Liver (tissue), 9 donors: ENCODE measurements around the gene STK36. TPM values are rescaled to one million over a fixed set of nuclear protein-coding genes. Genes with fewer than 3 reads are reported as not detected.

Experiments used
- DNase-seq: peaks from one replicate; pipeline ENCODE4 v3.0.0-alpha.2; 2017; ENCODE audit warnings: low spot score
- H3K27ac ChIP-seq, 2 donors: one replicate each; pipeline ENCODE4 v1.7.0; 2013; ENCODE audit warnings: inconsistent platforms in 2 of 2, low read length in 2 of 2, control low read depth in 1 of 2, low read depth in 1 of 2, mild to moderate bottlenecking in 1 of 2
- H3K27me3 ChIP-seq, 4 donors: one replicate each; pipeline versions ENCODE4 v1.6.1 to v1.7.0; 2013; ENCODE audit warnings: low read length in 3 of 4, inconsistent platforms in 1 of 4, mild to moderate bottlenecking in 1 of 4, moderate library complexity in 1 of 4; ENCODE audit not compliant: control insufficient read depth in 4 of 4, insufficient read depth in 4 of 4
- H3K36me3 ChIP-seq, 4 donors: one replicate each; pipeline versions ENCODE4 v1.6.1 to v1.7.0; 2013; ENCODE audit warnings: low read length in 3 of 4, mild to moderate bottlenecking in 3 of 4, low read depth in 1 of 4, moderate library complexity in 1 of 4; ENCODE audit not compliant: control insufficient read depth in 4 of 4, insufficient read depth in 3 of 4
- H3K4me1 ChIP-seq, 4 donors: one replicate each; pipeline versions ENCODE4 v1.6.1 to v1.7.0; 2013; ENCODE audit warnings: low read length in 3 of 4, mild to moderate bottlenecking in 3 of 4, moderate library complexity in 1 of 4; ENCODE audit not compliant: control insufficient read depth in 4 of 4, insufficient read depth in 4 of 4
- H3K4me3 ChIP-seq, 3 donors: one replicate each; pipeline versions ENCODE4 v1.6.1 to v1.7.0; 2013; ENCODE audit warnings: low read length in 3 of 3, control low read depth in 1 of 3, low read depth in 1 of 3, mild to moderate bottlenecking in 1 of 3
- H3K9ac ChIP-seq, 2 donors: one replicate each; pipeline ENCODE4 v1.7.0; 2013; ENCODE audit warnings: low read length in 2 of 2, mild to moderate bottlenecking in 2 of 2, moderate library complexity in 2 of 2, control low read depth in 1 of 2, low read depth in 1 of 2
- H3K9me3 ChIP-seq, 4 donors: one replicate each; pipeline versions ENCODE4 v1.6.1 to v1.7.0; 2013; ENCODE audit warnings: low read length in 3 of 4; ENCODE audit not compliant: control insufficient read depth in 4 of 4
- EGR1 ChIP-seq, 2 donors: IDR thresholded peaks; 2 replicates each; pipeline ENCODE4 v1.6.1; 2016 to 2018; ENCODE audit warnings: antibody characterized with exemption in 2 of 2, low read depth in 2 of 2
- FOXA1 ChIP-seq: IDR thresholded peaks from 2 replicates; pipeline ENCODE4 v1.6.1; 2016; ENCODE audit warnings: antibody characterized with exemption
- FOXA2 ChIP-seq: IDR thresholded peaks from 2 replicates; pipeline ENCODE4 v1.6.1; 2016; ENCODE audit warnings: antibody characterized with exemption
- HNF4A ChIP-seq, 2 donors: conservative IDR thresholded peaks; 2 replicates each; pipeline ENCODE4 v1.6.1; 2016; ENCODE audit warnings: antibody characterized with exemption in 2 of 2, mild to moderate bottlenecking in 2 of 2
- HNF4G ChIP-seq: IDR thresholded peaks from 2 replicates; pipeline ENCODE4 v1.6.1; 2016; ENCODE audit warnings: antibody characterized with exemption
- NR2F2 ChIP-seq: IDR thresholded peaks from 2 replicates; pipeline ENCODE4 v1.6.1; 2016; ENCODE audit warnings: antibody characterized with exemption
- RAD21 ChIP-seq, 2 donors: IDR thresholded peaks; 2 replicates each; pipeline ENCODE4 v1.6.1; 2016; ENCODE audit warnings: antibody characterized with exemption in 2 of 2, mild to moderate bottlenecking in 2 of 2
- RXRA ChIP-seq, 2 donors: IDR thresholded peaks; 2 replicates each; pipeline ENCODE4 v1.6.1; 2017 to 2018; ENCODE audit warnings: antibody characterized with exemption in 2 of 2, mild to moderate bottlenecking in 1 of 2
- SP1 ChIP-seq: IDR thresholded peaks from 2 replicates; pipeline ENCODE4 v1.6.1; 2018; ENCODE audit warnings: antibody characterized with exemption, mild to moderate bottlenecking
- TAF1 ChIP-seq: conservative IDR thresholded peaks from 2 replicates; pipeline ENCODE4 v1.6.1; 2016; ENCODE audit warnings: antibody characterized with exemption, mild to moderate bottlenecking
- WGBS: extraction: QIAGEN DNeasy Blood & Tissue Kit; methylation state at CpG from one replicate; pipeline ENCODE4 v1.1.7; 2013; 5-methylcytosine and 5-hydroxymethylcytosine counted together
- polyA plus RNA-seq, 2 donors: library from polyadenylated mRNA; stranded (reverse) in 1 of 2; unstranded in 1 of 2; fragments of 200-250 nt in 1 of 2; fragments of >200 nt in 1 of 2; fragmentation: Nextera tagmentation in 1 of 2; extraction: Ambion mirVana in 1 of 2; gene quantifications; one replicate each; pipeline versions ENCODE4 v1.2.1 to v1.2.3, GENCODE V29; 2013 to 2015
- total RNA-seq, 2 donors: library from RNA; depleted of rRNA; stranded (reverse); fragments of >200 nt; gene quantifications; one replicate each; pipeline ENCODE4 v1.2.3, GENCODE V29; 2014
- TF ChIP-seq, protein P1 (sequence below): IDR thresholded peaks from 2 replicates; pipeline ENCODE4 v1.6.1; 2016; ENCODE audit warnings: antibody characterized with exemption, mild to moderate bottlenecking
- TF ChIP-seq, protein P2 (sequence below): fragments of 150-350 bp; IDR thresholded peaks from 2 replicates; pipeline ENCODE4 v1.5.1; 2017; ENCODE audit warnings: improper control_type of control experiment, low read depth, low read length; ENCODE audit not compliant: missing input control
- donor health status: healthy.
- donor health status: healthy.
- donor health status: healthy.
- donor health status: healthy.
- donor health status: healthy.

The STK36 gene
- total and polyA plus RNA-seq, 4 donors: 5.1 to 17.2 (median 7.0) TPM

DNA sequence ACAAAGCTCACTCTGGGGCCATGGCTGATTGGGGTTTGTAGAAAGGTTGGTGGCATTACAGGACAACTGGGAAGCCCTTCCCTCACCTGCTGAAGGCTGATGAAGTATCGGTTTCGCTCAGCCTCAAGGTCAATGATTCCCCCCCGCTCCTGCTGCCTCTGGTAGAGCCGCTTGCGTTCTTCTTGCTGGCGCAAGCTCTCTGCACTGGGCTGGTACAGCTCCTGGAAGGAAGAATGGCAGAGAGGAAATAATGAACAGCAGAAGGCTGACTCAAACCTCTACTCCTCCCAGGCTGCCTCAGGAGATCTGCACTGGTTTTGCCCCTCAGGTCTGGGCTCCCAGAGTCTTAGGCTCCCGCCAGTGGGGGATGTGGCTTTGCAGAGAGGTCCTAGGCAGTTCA is 7.2 kb upstream of the STK36 start:
- no peak for DNase-seq
- no peak overlapping the region for H3K27ac ChIP-seq
- H3K9me3 ChIP-seq: no peaks in the 10 kb centered on the region
- H3K9ac ChIP-seq: no peak overlapping the region
- H3K4me3 ChIP-seq: no peak overlapping the region
- TF ChIP-seq HNF4A (conservative IDR thresholded peaks at IDR 0.05) (no peak), TAF1 (no peak), NR2F2 (no peak), RXRA (IDR thresholded peaks at IDR 0.05) (no peak), RAD21 (IDR thresholded peaks at IDR 0.05) (no peak), SP1 (no peak), EGR1 (IDR thresholded peaks at IDR 0.05; ENCODE audit: low read depth in 2 of 2) (no peak)
- TF ChIP-seq, protein P1, sequence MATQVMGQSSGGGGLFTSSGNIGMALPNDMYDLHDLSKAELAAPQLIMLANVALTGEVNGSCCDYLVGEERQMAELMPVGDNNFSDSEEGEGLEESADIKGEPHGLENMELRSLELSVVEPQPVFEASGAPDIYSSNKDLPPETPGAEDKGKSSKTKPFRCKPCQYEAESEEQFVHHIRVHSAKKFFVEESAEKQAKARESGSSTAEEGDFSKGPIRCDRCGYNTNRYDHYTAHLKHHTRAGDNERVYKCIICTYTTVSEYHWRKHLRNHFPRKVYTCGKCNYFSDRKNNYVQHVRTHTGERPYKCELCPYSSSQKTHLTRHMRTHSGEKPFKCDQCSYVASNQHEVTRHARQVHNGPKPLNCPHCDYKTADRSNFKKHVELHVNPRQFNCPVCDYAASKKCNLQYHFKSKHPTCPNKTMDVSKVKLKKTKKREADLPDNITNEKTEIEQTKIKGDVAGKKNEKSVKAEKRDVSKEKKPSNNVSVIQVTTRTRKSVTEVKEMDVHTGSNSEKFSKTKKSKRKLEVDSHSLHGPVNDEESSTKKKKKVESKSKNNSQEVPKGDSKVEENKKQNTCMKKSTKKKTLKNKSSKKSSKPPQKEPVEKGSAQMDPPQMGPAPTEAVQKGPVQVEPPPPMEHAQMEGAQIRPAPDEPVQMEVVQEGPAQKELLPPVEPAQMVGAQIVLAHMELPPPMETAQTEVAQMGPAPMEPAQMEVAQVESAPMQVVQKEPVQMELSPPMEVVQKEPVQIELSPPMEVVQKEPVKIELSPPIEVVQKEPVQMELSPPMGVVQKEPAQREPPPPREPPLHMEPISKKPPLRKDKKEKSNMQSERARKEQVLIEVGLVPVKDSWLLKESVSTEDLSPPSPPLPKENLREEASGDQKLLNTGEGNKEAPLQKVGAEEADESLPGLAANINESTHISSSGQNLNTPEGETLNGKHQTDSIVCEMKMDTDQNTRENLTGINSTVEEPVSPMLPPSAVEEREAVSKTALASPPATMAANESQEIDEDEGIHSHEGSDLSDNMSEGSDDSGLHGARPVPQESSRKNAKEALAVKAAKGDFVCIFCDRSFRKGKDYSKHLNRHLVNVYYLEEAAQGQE: no peak
- peaks cover 26 to 60% (median 46%) of the 10 kb centered on the region in 4 donors for H3K36me3 ChIP-seq
- WGBS: 98% methylated on average over 7 of the region's 7 CpGs
- peaks cover 5 to 9% (median 7%) of the 10 kb centered on the region in 4 donors for H3K4me1 ChIP-seq
- H3K27me3 ChIP-seq: no peaks in the 10 kb centered on the region

DNA sequence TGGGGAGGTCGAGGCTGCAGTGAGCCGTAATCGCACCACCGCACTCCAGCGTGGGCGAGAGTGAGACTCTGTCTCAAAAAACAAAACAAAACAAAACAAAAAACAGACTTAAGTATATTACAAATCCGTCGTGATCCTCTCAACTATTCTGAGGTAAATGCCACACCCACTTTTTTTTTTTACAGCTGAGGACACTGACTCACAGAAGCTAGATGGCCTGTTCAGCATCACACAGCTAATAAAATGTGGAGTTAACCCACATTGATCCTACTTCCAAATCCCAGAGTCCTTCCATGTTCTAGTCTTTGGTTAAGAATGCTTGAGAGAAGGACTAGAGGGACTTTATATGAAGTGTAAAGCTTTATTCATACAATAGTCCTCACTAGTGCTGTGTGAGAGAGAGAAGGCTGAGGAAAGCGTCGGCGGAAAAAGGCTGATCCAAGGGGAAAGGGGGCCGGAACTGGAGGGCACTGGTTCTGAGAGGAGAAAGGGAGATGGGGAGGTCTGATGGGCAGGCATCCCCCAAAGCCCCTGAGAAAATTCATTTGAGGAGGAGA is 711 bp upstream of the STK36 start:
- H3K27me3 ChIP-seq: no peaks in the 10 kb centered on the region
- H3K36me3 ChIP-seq: peaks cover 7 to 21% (median 14%) of the 10 kb centered on the region in 4 donors
- H3K4me3 ChIP-seq: peak overlapping the region; percentile 79 to 95 (median 92)
- WGBS: 44% methylated on average over 12 of the region's 12 CpGs
- peaks cover 5 to 19% (median 16%) of the 10 kb centered on the region in 4 donors for H3K4me1 ChIP-seq
- no peaks in the 10 kb centered on the region for H3K9me3 ChIP-seq
- no peak for TF ChIP-seq RXRA (IDR thresholded peaks at IDR 0.05)
- TF ChIP-seq SP1: no peak
- TF ChIP-seq, protein P2, sequence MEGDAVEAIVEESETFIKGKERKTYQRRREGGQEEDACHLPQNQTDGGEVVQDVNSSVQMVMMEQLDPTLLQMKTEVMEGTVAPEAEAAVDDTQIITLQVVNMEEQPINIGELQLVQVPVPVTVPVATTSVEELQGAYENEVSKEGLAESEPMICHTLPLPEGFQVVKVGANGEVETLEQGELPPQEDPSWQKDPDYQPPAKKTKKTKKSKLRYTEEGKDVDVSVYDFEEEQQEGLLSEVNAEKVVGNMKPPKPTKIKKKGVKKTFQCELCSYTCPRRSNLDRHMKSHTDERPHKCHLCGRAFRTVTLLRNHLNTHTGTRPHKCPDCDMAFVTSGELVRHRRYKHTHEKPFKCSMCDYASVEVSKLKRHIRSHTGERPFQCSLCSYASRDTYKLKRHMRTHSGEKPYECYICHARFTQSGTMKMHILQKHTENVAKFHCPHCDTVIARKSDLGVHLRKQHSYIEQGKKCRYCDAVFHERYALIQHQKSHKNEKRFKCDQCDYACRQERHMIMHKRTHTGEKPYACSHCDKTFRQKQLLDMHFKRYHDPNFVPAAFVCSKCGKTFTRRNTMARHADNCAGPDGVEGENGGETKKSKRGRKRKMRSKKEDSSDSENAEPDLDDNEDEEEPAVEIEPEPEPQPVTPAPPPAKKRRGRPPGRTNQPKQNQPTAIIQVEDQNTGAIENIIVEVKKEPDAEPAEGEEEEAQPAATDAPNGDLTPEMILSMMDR: no peak
- TF ChIP-seq HNF4A (conservative IDR thresholded peaks at IDR 0.05): no peak
- TF ChIP-seq FOXA1: no peak
- no peak for TF ChIP-seq TAF1
- no peak for TF ChIP-seq HNF4G
- TF ChIP-seq FOXA2: no peak
- no peak for TF ChIP-seq EGR1 (IDR thresholded peaks at IDR 0.05; ENCODE audit: low read depth in 2 of 2)
- no peak for DNase-seq
- peak overlapping the region in 1 of 2 donors; percentile 46 for H3K27ac ChIP-seq
- peak overlapping the region in 1 of 2 donors; percentile 43 for H3K9ac ChIP-seq

DNA sequence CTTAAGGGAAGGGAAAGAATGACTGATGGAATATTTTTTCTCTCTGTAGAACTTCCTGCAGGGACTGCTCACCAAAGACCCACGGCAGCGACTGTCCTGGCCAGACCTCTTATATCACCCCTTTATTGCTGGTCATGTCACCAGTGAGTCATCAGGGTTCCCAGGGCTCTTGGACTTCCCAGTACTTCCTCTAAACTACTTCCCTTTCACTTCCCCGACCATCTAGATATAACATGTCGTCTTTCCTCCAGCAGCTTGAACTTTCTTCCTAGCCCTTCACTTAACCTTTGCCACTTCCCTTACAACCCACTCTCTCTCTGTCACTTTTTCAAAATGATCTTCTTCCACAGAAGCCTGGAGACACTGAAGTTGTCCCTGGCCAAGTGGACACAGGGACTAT is 7.2 kb downstream of the STK36 start:
- TF ChIP-seq FOXA1: no peak
- Histone ChIP-seq H3K27me3 (no peaks in the 10 kb centered on the region), H3K4me1 (no peaks in the 10 kb centered on the region), H3K4me3 (no peak overlapping the region), H3K9ac (no peak overlapping the region), H3K9me3 (no peaks in the 10 kb centered on the region), H3K27ac (no peak overlapping the region), H3K36me3 (peaks cover 0 to 22% (median 9%) of the 10 kb centered on the region in 4 donors)
- 69% methylated on average over 4 of the region's 4 CpGs for WGBS
- no peak for DNase-seq
